ENCODE results near the gene XRN1. TPM values are rescaled to one million over a fixed set of nuclear protein-coding genes. Genes with fewer than 3 reads are reported as not detected.
"Not testable (repeated sequence)": the region's sequence is repeated elsewhere in the genome, so short reads cannot be mapped to it uniquely, and the experiment has no call there.

The XRN1 gene
- total RNA-seq, 1 donor from 2014 or later, result 37.9 TPM

- DNase-seq, result no peak
Measured at GRCh38 chr3:142436951-142437585, 10.8 kb downstream of the XRN1 start.

- peak; percentile 38 for DNase-seq
Measured at GRCh38 chr3:142434503-142434902, 13.3 kb downstream of the XRN1 start.

- DNase-seq, result no peak
Measured at GRCh38 chr3:142433110-142433509, 14.7 kb downstream of the XRN1 start.

- DNase-seq, result no peak
Measured at GRCh38 chr3:142429582-142429981, 18.3 kb downstream of the XRN1 start.

GRCh38 chr3:142424754-142425153 lies 23.1 kb downstream of the XRN1 start:
- no peak for DNase-seq

DNA sequence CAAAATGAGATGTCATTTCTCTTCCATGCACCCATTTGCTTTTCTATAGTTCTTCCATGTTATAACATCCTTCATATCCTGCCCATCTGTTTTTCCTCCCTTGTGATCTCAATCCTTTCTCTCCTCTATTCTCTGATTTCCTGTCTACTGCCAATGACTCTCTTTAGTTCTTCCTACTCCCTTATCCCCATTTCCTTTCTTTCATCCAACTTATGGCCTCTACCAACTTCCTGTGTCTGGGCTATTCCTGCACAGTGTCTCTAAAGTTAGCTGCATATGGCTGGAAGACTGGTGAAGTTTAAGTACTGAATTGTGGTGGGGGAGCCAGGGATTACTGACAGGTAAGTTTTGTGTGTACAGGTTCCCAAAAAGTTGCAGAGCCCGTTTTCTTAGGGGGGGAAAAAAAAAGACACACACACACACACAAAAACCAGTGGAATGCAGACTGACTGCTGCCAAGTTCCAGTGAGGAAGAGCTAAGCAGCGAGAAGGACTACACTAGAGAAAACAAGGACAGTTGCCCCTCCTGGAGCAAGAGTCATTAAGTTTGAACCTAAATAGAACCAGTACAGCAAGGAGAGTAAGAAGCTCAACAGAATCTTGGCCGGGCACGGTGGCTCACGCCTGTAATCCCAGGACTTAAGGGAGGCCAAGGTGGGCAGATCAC lies 28.8 kb downstream of the XRN1 start:
- peak; percentile 33 for DNase-seq

- no peak for DNase-seq
Measured at GRCh38 chr3:142417302-142417701, 30.5 kb downstream of the XRN1 start.

DNA sequence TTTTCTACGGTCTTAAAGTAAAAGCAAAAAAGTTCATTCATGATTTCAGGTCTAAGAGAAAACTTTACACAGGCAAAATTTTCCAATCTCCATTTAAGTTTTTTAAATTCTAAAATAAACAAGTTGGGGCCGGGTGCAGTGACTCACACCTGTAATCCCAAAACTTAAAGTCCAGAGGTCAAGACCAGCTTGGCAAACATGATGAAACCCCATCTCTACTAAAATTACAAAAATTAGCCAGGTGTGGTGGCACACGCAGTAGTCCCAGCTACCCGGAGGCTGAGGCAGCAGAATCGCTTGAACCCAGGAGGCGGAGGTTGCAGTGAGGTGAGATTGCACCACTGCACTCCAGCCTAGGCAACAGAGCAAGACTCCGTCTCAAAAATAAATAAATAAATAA lies 47.3 kb downstream of the XRN1 start:
- DNase-seq, result not testable (repeated sequence)

GRCh38 chr3:142394921-142395622 lies 52.8 kb downstream of the XRN1 start:
- DNase-seq, result no peak

DNA sequence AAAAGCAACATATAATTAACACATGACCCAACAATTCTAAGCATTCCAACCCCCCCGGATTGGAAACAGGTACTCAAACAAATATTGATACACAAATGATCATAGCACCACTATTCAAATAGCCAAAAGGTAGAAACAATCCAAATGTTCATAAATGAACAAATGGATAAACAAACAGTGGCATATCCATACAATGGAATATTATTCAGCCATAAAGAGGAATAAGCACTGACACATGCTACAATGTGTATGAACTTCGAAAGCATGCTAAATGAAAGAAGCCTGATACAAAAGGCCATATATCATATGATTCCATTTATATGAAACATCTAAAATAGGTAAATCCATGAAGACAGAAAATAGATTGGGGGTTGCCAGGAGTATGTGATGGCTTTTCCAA lies 62.8 kb downstream of the XRN1 start:
- DNase-seq, result no peak

DNA sequence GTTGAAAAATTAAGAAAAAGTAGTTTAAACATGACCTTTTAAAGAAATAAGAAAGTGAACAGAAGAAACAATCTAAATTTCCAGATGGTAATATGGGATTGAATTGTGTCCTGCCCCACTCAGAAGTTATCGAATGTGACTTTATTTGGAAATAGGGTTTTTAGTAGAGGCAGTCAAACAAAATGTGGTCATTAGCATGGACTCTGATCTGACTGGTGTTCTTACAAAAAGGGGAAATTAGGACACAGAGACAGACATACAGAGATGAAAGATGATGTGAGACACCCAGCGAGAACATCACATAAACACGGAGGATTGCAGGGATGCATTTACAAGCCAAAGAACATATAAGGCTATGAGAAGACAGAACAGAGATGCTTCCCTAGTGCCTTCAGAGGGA lies 73.2 kb downstream of the XRN1 start:
- DNase-seq, result no peak

DNA sequence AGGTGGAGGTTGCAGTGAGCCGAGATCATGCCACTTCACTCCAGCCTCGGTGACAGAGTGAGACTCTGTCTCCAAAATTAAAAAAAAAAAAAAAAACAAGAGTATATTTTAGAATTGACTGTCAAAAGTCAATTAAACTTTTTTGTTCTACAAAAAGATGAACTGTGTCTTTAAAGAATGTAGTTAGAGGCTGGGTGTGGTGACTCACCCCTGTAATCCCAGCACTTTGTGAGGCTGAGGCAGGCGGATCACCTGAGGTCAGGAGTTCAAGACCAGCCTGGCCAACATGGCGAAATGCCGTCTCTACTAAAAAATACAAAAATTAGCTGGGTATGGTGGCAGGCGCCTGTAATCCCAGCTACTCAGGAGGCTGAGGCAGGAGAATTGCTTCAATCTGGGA lies 78.3 kb downstream of the XRN1 start:
- DNase-seq, result not testable (repeated sequence)

- peak; percentile 5 for DNase-seq
Measured at GRCh38 chr3:142366434-142366833, 81.4 kb downstream of the XRN1 start.

- DNase-seq, result no peak
Measured at GRCh38 chr3:142363936-142364467, 83.8 kb downstream of the XRN1 start.

GRCh38 chr3:142363433-142363832 lies 84.4 kb downstream of the XRN1 start:
- not testable (repeated sequence) for DNase-seq

DNA sequence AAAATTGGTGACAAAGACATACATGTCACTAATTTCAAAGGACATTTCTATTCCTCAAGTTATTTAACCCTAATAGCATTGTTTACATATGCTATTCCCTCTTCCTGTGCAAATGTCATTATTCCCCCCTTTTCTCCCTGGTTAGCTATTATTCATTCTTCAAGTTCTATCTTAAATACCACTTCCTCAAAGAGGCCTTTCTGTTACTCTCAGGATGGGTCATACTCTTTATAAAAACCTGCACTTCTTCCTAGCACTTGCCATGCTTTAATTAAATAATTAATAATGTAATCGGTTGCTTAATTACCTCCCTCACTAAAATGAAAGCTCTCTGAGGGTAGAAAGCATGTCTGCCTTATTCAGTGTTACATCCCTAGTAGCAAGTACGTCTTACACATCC lies 88.5 kb downstream of the XRN1 start:
- DNase-seq, result no peak

GRCh38 chr3:142356818-142357217 lies 91.0 kb downstream of the XRN1 start:
- no peak for DNase-seq

DNA sequence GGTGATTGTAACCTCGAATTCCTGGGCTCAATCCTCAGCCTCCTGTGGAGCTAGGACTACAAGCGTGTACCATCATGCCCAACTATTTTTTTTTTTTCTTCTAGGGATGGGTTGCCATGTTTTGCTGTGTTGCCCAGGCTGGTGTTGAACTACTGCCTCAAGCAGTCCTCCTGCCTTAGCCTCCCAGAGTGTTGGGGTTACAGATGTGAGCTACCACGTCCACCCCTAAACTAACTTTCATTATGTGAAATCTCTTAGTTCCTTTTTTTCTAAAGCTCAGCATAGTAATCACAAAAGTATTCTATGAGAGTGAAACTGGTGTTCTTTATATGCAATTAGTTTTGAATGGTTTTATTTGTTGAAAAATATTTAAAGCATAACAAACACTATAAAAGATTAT lies 92.1 kb downstream of the XRN1 start:
- DNase-seq, result no peak

DNA sequence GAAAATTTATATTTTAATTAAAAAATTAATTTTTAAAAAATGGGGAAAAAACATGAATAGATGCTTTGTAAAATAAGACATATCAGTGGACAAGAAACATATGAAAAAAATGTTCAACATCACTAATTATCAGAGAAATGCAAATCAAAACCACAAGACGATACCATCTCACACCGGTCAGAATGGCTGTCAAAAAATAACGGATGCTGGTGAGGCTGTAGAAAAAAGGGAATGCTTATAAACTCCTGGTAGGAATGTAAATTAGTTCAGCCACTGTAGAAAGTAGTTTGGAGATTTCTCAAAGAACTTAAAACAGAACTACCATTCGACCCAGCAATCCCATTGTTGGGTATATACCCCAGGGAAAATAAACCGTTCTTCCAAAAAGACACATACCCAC lies 93.8 kb downstream of the XRN1 start:
- DNase-seq, result no peak

DNA sequence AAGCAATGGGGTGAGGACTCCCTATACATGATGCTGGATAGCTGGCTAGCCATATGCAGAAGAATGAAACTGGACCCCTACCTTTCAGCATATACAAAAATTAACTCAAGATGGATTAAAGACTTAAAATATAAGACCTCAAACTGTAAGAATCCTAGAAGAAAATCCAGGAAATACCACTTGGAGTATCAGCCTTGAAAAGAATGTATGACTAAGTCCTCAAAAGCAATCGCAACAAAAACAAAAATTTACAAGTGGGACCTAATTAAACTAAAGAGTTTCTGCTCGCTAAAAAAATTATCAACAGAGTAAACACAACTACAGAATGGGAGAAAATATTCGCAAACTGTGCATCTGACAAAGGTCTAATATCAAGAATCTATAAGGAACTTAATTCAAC lies 94.3 kb downstream of the XRN1 start:
- DNase-seq, result peak; percentile 3

GRCh38 chr3:142352698-142353097 lies 95.1 kb downstream of the XRN1 start:
- DNase-seq, result not testable (repeated sequence)

GRCh38 chr3:142348460-142348859 lies 99.4 kb downstream of the XRN1 start:
- DNase-seq, result no peak

DNA sequence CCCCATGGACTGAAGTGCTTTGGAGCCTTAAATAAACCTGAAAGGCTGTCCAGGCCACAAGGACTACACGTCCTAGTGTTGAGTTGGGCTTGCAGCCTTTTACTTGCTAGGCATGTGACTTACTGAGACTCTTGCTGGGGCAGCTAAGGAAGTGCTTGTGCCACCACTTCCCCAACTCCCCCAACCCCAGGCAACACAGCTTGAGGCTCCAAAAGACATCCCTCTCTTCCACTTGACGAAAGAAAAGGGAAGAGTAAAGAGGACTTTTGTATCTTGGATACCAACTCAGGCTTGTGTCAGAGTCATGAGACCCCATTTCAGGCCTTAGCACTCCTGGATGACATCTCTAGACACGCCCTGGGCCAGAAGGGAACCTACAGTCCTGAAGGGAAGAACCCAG lies 109.8 kb downstream of the XRN1 start:
- no peak for DNase-seq

- DNase-seq, result no peak
Measured at GRCh38 chr3:142332390-142332789, 115.4 kb downstream of the XRN1 start.

Measured in dermis blood vessel endothelial cell (primary cell).